Activated CD4-positive, alpha-beta T cell treated with anti-CD3 and anti-CD28 coated beads for 4 hours (primary cell): Measurements from ENCODE around the gene SMAD5.

Source experiments
- DNase-seq, 2 donors: peaks; one replicate each; pipeline ENCODE4 v3.0.0-alpha.2; 2020

SMAD5 gene

DNA sequence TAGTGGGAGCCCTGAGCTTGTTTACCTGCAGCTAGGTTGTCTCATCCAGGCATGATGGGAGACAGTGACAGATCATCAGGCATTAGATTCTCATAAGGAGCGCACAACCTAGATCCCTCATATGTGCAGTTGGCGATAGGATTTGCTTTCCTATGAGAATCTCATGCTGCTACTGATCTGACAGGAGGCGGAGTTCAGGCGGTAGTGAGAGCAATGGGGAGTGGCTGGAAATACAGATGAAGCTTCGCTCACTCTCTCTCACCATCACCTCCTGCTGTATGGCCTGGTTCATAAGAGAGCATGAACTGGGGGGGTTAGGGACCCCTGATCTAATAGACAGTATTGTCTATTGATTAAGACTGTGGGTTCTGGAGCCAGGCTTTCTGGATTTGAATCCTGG, 24.9 kb downstream of the SMAD5 start:
- DNase-seq, result no peak

GRCh38 chr5:136159457-136159856, 26.8 kb downstream of the SMAD5 start:
- DNase-seq, result no peak

DNA sequence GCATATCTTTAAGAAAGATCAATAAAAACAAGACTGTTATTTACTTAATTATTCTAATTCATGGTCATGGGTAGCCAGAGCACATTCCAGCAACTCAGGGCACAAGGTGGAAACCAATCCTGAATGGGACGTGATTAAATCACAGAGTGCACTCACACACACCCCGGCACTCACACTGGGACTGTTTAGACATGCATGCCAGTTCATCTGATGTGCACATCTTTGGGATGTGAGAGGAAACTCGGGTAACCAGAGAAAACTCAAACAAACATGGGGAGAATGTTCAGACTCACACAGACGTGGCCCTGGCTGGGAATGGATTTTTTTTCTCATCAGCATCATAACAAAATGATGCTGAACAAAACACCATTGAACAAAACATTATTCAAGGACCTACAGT, 29.4 kb downstream of the SMAD5 start:
- DNase-seq, result no peak

- DNase-seq, result no peak
Observed at GRCh38 chr5:136164226-136164625, 31.6 kb downstream of the SMAD5 start.

DNA sequence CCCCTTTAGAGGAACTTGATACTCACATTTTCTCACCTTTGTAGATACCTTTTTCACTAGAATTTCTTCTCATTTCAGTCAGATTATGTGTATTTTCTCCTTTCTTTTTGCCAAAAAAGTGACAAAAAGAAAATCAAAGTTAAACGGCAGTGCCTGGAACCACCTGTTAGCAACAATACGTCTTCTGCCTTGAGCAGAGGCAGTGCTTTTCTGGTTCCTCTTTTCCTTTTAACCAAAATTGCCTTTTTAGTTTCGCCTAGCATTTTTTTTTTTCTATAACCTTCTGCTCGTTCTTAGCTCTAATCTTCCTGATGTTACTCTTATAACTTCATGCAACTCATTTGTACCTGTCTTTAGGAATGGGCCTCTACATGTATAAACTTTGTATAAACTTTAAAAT, 34.3 kb downstream of the SMAD5 start:
- no peak for DNase-seq

GRCh38 chr5:136169218-136169617, 36.6 kb downstream of the SMAD5 start:
- DNase-seq, result no peak

GRCh38 chr5:136174021-136174659, 41.5 kb downstream of the SMAD5 start:
- no peak for DNase-seq

DNA sequence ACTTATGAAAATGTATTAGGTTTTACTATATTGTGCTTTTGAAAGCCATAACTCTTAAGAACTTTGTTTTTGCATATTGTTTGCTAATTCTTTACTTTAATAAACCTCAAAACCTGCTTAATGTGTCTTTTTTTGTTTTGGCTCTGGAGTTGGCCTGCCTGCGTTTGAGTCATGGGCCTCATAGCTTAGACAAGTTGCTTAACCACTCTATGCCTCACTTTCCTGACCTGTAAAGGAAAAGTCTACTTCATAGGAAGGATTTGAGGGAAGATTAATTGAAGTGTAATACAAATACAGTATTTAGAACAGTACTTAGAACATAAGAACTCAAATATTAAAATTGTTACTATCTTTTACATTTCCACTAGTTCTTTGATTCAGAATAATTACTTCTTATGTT, 50.0 kb downstream of the SMAD5 start:
- no peak for DNase-seq

DNA sequence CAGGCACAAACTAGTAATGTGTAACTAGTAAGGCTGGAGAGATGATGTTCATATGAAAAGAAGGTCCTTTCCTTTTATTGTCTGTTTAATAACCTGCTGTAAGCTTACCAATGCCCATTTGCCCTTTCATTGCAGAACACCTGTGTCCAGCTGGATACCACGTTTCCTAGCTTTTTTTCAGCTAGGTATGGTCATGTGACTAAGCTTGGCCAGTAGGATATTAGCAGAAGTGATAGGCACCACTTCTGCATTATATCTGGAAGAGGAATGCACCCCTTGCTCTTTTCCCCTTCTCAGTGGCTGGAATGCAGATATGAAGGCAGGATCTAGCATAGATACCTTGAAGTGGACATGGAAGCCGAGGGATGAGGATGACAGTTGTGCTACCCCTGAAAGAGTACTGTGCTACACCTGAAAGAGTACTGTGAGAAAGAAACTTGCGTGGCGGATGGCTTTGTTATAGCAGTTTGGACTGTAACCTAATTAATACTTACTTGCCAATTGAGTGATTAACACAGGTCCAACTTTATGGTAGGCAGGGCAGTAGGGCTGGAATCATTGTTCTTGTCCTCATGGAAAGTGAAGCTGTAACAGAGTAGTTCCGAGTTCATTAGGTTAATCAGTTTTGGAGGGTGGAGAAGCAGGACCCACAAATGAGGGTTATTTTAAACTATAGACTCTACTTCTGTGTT, 53.5 kb downstream of the SMAD5 start:
- no peak for DNase-seq

DNA sequence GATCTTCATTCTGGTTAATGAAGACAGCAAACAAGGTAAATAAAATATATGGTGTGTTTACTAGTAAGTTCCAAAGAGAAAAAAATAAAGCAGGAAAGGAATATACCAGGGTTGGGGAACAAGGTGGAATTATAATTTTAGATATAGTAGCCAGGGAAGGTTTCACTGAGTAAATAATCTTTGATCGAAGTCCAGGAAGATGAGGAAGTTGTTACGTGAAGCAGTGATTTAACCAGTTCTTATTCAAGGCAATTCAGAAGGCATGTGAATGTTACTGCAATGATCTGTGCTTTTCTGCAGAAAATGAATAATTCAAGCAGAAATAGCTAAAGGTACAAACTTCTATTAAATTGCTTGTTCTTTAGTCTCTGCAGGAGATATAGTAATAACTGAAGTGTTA, 54.2 kb downstream of the SMAD5 start:
- DNase-seq, result no peak

GRCh38 chr5:136188859-136189258, 56.2 kb downstream of the SMAD5 start:
- DNase-seq, result no peak

GRCh38 chr5:136190091-136190720, 57.6 kb downstream of the SMAD5 start:
- no peak for DNase-seq

- DNase-seq, result no peak
Observed at GRCh38 chr5:136190904-136191303, 58.3 kb downstream of the SMAD5 start.

GRCh38 chr5:136191304-136192014, 58.8 kb downstream of the SMAD5 start:
- no peak for DNase-seq

- DNase-seq, result no peak
Observed at GRCh38 chr5:136192015-136192525, 59.4 kb downstream of the SMAD5 start.

GRCh38 chr5:136192526-136193321, 60.1 kb downstream of the SMAD5 start, which contains the start of gene SMIM32:
TSS of gene SMIM32 (minus strand) at chr5:136193162. CDS start at chr5:136192524, 638 bp downstream.
- no peak for DNase-seq

GRCh38 chr5:136193322-136193935, 60.8 kb downstream of the SMAD5 start:
- DNase-seq, result no peak

GRCh38 chr5:136194576-136194975, 61.9 kb downstream of the SMAD5 start:
- no peak for DNase-seq

DNA sequence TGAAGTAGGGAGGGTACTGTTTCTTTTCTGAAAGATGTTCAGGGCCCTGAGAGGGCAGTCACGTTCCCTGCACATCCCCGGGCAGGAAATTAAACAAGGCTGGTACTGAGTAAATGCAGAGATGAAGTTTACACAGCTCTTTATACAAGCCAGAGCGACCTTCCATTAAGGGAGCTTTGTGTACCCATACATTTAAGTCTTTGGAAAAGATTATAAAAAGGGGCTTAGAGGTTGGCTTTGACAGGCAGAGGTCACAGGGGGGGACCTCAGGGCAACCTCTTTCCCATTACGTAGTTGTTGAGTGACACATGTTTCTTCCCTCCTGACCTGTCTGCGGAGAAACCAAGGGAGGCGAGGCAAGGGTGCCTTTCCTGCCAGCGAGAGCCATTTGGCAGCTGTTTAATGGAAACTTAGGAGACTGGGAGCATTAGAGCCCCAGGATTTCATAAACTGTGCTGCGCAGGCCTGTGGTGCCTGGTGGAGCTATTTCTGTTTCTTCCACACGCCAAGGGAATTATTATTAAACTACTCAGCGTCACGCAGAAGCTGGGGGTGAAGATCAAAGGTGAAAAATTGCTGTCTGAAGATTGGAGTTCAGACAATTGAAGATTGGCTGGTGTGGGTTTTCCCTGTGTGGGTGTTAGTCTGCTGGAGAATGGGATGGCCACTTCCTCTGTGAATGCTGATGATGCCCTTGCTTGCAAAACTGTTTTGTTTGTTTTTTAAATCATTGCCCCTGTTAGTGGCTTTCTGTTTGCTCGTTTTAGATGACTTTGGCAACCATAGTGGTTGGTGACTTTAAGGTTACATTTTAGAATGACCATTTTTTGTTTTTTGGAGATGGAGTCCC, 63.6 kb downstream of the SMAD5 start:
- DNase-seq, result no peak

GRCh38 chr5:136197462-136198142, 65.0 kb downstream of the SMAD5 start:
- DNase-seq, result no peak
